SKM-1 (cell line): ENCODE measurements around the gene GNPNAT1.
A peak's percentile ranks its signal among the peaks of the same experiment; 100 is the strongest.
"Not testable (repeated sequence)": the region's sequence is repeated elsewhere in the genome, so short reads cannot be mapped to it uniquely, and the experiment has no call there.

Source experiments
- DNase-seq: peaks from one replicate; lab custom pipeline; 2025; ENCODE audit not compliant: unreplicated experiment; lab: John Stamatoyannopoulos, UW

GNPNAT1 gene

DNA sequence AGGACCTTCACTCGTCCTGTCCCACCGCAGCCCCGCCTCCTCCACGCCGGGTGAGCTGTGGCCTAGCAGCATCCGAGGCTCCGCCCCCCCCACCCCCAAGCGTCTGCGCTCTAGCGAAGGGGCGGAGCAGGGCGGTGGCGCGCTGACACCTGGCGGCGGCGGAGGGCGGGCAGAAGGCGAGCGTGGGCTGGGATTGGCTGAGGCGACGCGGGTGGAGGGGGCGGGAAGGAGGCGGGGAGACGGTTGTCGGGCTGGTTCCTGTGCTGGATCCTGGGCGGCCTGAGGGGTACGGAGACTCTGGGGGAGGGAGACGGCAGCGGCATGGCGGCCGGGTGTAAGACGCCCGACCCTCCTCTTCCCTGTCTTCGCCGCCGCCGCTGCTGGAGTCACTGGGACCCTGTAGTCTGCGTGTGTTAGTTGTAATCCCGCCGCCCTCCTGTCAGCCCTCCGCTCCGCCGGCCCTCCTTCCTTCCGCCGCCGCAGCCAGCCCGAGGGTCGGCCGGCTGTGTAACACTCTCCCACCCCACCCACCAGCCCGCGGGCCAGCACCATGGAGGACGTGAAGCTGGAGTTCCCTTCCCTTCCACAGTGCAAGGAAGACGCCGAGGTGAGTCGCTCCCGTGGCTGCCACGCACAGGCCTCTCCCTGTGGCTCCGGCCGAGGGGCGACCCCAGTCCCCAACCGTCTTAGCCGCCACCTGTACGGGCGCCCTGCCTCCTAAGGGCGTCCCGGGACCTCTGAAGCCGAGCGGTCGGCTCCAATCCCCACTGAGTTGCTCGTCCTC, 61.3 kb downstream of the GNPNAT1 start, which contains the start of gene STYX:
STYX (plus strand) TSS at position 242 of the 784 bp plus-strand sequence; CDS start at position 551, 309 bp downstream.
- peak; percentile 67 for DNase-seq

DNA sequence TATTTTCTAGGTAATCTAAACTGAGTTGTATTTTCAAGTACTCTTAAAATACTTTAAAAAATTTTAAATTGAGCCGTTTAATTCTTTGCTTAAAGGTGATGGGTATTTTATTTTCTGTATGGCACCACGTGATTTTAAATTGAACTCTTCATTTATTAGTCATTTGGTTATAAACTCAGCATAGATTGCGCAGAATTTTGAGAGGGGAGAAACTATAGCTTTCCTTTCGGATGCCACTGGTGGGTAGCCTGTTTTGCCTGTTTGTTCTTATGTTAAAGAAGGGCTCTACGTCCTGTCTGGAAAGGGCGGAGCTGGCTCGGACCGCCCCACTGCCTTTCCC, 61.9 kb downstream of the GNPNAT1 start:
- DNase-seq, result no peak

DNA sequence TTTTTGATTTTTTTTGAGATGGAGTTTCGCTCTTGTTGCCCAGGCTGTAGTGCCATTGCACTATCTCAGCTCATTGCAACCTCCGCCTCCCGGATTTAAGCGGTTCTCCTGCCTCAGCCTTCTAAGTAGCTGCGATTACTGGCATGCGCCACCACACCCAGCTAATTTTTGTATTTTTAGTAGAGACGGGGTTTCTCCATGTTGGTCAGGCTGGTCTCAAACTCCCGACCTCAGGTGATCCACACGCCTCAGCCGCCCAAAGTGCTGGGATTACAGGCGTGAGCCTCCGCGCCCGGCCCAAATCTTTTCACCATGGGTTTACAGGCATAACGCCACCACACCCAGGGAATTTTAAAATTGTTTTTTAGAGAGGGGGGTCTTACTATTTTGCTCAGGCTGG, 62.4 kb downstream of the GNPNAT1 start:
- not testable (repeated sequence) for DNase-seq

DNA sequence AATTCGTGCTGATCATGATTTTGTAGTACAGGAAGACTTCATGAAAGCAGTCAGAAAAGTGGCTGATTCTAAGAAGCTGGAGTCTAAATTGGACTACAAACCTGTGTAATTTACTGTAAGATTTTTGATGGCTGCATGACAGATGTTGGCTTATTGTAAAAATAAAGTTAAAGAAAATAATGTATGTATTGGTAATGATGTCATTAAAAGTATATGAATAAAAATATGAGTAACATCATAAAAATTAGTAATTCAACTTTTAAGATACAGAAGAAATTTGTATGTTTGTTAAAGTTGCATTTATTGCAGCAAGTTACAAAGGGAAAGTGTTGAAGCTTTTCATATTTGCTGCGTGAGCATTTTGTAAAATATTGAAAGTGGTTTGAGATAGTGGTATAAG, 63.9 kb downstream of the GNPNAT1 start:
- DNase-seq, result not testable (repeated sequence)
